ENCODE measurements around the gene PPARA.

Gene PPARA

GRCh38 chr22:46159212-46159611 is 8.9 kb downstream of the PPARA start:
- H3K36me3 ChIP-seq (ENCODE audit: insufficient read depth, low read length), result peaks cover 7% of the 10 kb centered on the region; the same call in 1 of the 2 replicates
- no peak overlapping the region for H2AFZ ChIP-seq (ENCODE audit: low read length)
- no peak overlapping the region for H3K4me3 ChIP-seq (ENCODE audit: low read depth, low read length, poor library complexity, severe bottlenecking)
- no peaks in the 10 kb centered on the region for H3K9me2 ChIP-seq (ENCODE audit: low read depth, low read length)
- H3K9ac ChIP-seq (ENCODE audit: low read length), result no peak overlapping the region
- TF ChIP-seq, protein P1, sequence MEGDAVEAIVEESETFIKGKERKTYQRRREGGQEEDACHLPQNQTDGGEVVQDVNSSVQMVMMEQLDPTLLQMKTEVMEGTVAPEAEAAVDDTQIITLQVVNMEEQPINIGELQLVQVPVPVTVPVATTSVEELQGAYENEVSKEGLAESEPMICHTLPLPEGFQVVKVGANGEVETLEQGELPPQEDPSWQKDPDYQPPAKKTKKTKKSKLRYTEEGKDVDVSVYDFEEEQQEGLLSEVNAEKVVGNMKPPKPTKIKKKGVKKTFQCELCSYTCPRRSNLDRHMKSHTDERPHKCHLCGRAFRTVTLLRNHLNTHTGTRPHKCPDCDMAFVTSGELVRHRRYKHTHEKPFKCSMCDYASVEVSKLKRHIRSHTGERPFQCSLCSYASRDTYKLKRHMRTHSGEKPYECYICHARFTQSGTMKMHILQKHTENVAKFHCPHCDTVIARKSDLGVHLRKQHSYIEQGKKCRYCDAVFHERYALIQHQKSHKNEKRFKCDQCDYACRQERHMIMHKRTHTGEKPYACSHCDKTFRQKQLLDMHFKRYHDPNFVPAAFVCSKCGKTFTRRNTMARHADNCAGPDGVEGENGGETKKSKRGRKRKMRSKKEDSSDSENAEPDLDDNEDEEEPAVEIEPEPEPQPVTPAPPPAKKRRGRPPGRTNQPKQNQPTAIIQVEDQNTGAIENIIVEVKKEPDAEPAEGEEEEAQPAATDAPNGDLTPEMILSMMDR (IDR thresholded peaks at IDR 0.05; ENCODE audit: low read length), result no peak
- no peak for TF ChIP-seq EZH2 (IDR thresholded peaks at IDR 0.05; ENCODE audit: borderline replicate concordance, low read length)
- no peak overlapping the region for H3K27ac ChIP-seq (ENCODE audit: low read depth, low read length, poor library complexity, severe bottlenecking)
- H4K20me1 ChIP-seq (ENCODE audit: insufficient read depth, low read length), result no peaks in the 10 kb centered on the region
- no peaks in the 10 kb centered on the region for H3K9me3 ChIP-seq (ENCODE audit: low read length)
- no peak overlapping the region for H3K4me2 ChIP-seq (ENCODE audit: low read length)
- H3K27me3 ChIP-seq (ENCODE audit: insufficient read depth, low read length), result no peaks in the 10 kb centered on the region
- no peaks in the 10 kb centered on the region for H3K79me2 ChIP-seq (ENCODE audit: insufficient read depth, low read length)
- H3K4me1 ChIP-seq (ENCODE audit: insufficient read depth, low read length, severe bottlenecking), result no peaks in the 10 kb centered on the region
- H3F3A ChIP-seq (ENCODE audit: insufficient read depth, low read length), result no peaks in the 10 kb centered on the region

DNA sequence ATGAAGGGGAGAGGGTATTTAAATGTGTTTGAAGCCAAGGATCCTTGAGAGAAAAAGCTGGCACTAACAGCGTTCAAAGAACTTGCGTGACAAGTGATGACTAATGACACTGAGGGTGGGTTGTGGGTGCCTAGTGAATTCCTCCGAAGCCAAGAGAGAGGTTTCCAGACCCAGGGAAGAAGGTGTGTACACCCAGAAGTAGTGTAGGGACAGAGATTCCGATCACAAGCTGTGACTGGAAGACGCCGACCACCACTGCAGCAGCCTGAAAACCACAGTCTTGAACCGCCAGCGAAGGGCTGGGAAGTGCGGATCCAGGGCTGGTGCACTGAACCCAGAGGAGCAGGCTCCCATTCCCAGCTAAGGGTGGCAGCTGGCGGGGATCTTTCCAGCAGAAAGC is 9.5 kb downstream of the PPARA start:
- Histone ChIP-seq H3K27me3 (ENCODE audit: insufficient read depth, low read length) (no peaks in the 10 kb centered on the region), H3K27ac (ENCODE audit: low read depth, low read length, poor library complexity, severe bottlenecking) (no peak overlapping the region), H3K4me3 (ENCODE audit: low read depth, low read length, poor library complexity, severe bottlenecking) (no peak overlapping the region), H2AFZ (ENCODE audit: low read length) (no peak overlapping the region), H3K9me2 (ENCODE audit: low read depth, low read length) (no peaks in the 10 kb centered on the region), H4K20me1 (ENCODE audit: insufficient read depth, low read length) (no peaks in the 10 kb centered on the region), H3K79me2 (ENCODE audit: insufficient read depth, low read length) (no peaks in the 10 kb centered on the region), H3K9me3 (ENCODE audit: low read length) (no peaks in the 10 kb centered on the region), H3K9ac (ENCODE audit: low read length) (no peak overlapping the region), H3K36me3 (ENCODE audit: insufficient read depth, low read length) (peaks cover 7% of the 10 kb centered on the region; the same call in 1 of the 2 replicates), H3K4me2 (ENCODE audit: low read length) (no peak overlapping the region), H3F3A (ENCODE audit: insufficient read depth, low read length) (no peaks in the 10 kb centered on the region), H3K4me1 (ENCODE audit: insufficient read depth, low read length, severe bottlenecking) (no peaks in the 10 kb centered on the region)
- TF ChIP-seq, protein P1 (IDR thresholded peaks at IDR 0.05; ENCODE audit: low read length), result no peak
- no peak for TF ChIP-seq EZH2 (IDR thresholded peaks at IDR 0.05; ENCODE audit: borderline replicate concordance, low read length)

- H3K79me2 ChIP-seq (ENCODE audit: insufficient read depth, low read length), result no peaks in the 10 kb centered on the region
- no peaks in the 10 kb centered on the region for H3K36me3 ChIP-seq (ENCODE audit: insufficient read depth, low read length)
- no peaks in the 10 kb centered on the region for H3K9me2 ChIP-seq (ENCODE audit: low read depth, low read length)
- no peaks in the 10 kb centered on the region for H3K9me3 ChIP-seq (ENCODE audit: low read length)
- H3K9ac ChIP-seq (ENCODE audit: low read length), result no peak overlapping the region
- H3K4me2 ChIP-seq (ENCODE audit: low read length), result no peak overlapping the region
- H4K20me1 ChIP-seq (ENCODE audit: insufficient read depth, low read length), result no peaks in the 10 kb centered on the region
- H3K27me3 ChIP-seq (ENCODE audit: insufficient read depth, low read length), result no peaks in the 10 kb centered on the region
- no peak overlapping the region for H3K4me3 ChIP-seq (ENCODE audit: low read depth, low read length, poor library complexity, severe bottlenecking)
- H3F3A ChIP-seq (ENCODE audit: insufficient read depth, low read length), result no peaks in the 10 kb centered on the region
- no peak overlapping the region for H2AFZ ChIP-seq (ENCODE audit: low read length)
- no peak for TF ChIP-seq EZH2 (IDR thresholded peaks at IDR 0.05; ENCODE audit: borderline replicate concordance, low read length)
- TF ChIP-seq, protein P1 (IDR thresholded peaks at IDR 0.05; ENCODE audit: low read length), result no peak
- H3K27ac ChIP-seq (ENCODE audit: low read depth, low read length, poor library complexity, severe bottlenecking), result no peak overlapping the region
- no peaks in the 10 kb centered on the region for H3K4me1 ChIP-seq (ENCODE audit: insufficient read depth, low read length, severe bottlenecking)
Measured at GRCh38 chr22:46162285-46162684, 12.0 kb downstream of the PPARA start.

Measured in OCI-LY1 (cell line).